SK-N-MC (cell line): ENCODE data around the gene SUCLA2.
A peak's percentile ranks its signal among the peaks of the same experiment; 100 is the strongest.

ENCODE experiments used
- DNase-seq: peaks from one replicate; pipeline ENCODE4 v3.0.0-alpha.2; 2011; ENCODE audit warnings: low read depth, low spot score
- H3K27ac ChIP-seq: fragments of 200-600 bp; sonication (generic); 2 replicates; pipeline ENCODE4 v1.5.1; 2016; ENCODE audit warnings: mixed run types
- H3K36me3 ChIP-seq: fragments of 200-600 bp; sonication (generic); 2 replicates; pipeline ENCODE4 v1.6.1; 2017; ENCODE audit warnings: antibody characterized with exemption, low read length, mixed read lengths; ENCODE audit not compliant: insufficient read depth
- H3K4me3 ChIP-seq: fragments of 200-600 bp; sonication (generic); 2 replicates; pipeline ENCODE4 v1.5.1; 2016
- H3K9ac ChIP-seq: fragments of 200-600 bp; sonication (generic); 2 replicates; pipeline ENCODE4 v1.8.0; 2017; ENCODE audit warnings: mixed run types, mixed read lengths; ENCODE audit not compliant: insufficient read length
- H3K9me3 ChIP-seq: fragments of 200-600 bp; sonication (generic); 2 replicates; pipeline ENCODE4 v1.6.1; 2017; ENCODE audit warnings: low read depth, mild to moderate bottlenecking, antibody characterized with exemption, low read length, moderate library complexity, mixed read lengths
- EZH2 ChIP-seq: fragments of 200-600 bp; sonication (generic); IDR thresholded peaks from one replicate; pipeline ENCODE4 v1.6.1; 2017; ENCODE audit warnings: antibody characterized with exemption
- FOXP2 ChIP-seq: optimal IDR thresholded peaks from 2 replicates; pipeline ENCODE3; 2011; ENCODE audit warnings: mild to moderate bottlenecking, moderate library complexity; ENCODE audit not compliant: insufficient read depth; ENCODE audit errors: extremely low read length, control extremely low read depth
- POLR2AphosphoS5 ChIP-seq: IDR thresholded peaks from 2 replicates; pipeline ENCODE4 v1.6.1; 2012; ENCODE audit warnings: mild to moderate bottlenecking, low read depth, low read length, borderline replicate concordance

Gene SUCLA2

DNA sequence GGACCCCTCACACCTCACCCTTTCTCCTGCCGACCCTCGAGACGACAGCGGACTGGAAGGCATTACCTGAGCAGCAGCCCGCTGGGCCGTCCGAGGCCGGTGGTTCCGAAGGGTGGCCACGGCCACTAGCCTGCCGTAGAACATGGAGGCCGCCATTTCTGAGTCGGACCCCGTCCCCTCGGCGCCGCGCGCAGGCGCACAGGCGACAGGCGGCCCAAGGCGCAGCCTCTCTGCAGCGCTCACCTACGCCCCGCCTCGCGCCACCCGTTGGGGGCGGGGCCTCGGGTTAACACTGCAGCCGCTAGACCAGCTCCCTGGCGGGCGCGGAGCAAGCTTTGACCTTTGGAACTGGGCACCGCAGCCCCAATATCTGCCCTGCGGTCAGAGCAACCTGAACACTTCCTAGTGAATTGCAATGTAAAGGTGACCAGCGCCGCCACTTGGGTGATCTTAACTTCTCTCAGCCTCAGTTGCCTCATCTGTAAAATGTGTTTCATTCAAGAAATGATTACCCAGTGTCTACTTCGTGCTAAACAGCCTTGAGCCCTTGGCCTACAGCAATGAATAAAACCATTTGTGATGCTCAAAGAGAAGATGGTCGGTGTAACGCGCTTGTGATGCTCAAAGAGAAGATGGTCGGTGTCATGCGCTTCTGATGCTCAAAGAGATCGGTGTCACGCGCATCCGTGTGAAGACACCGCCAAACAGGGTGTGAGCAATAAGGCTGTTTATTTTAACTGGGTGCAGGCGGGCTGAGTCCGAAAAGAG, at the start of gene SUCLA2:
TSS of gene SUCLA2 (minus strand) at position 160 of the 768 bp plus-strand sequence. CDS start at position 156, 4 bp downstream.
- H3K4me3 ChIP-seq: peak within 1 kb of the TSS; percentile 99
- no peak for DNase-seq
- peak within 1 kb of the TSS; percentile 96 for H3K9ac ChIP-seq
- peaks cover 13% of the 10 kb centered on the region for H3K36me3 ChIP-seq
- TF ChIP-seq FOXP2 (no peak), EZH2 (no peak), POLR2AphosphoS5 (peak; percentile 97)
- 0 out of 2 replicates have a peak within 1 kb of the TSS, but pooled peaks have one; percentile 26 for H3K27ac ChIP-seq
- H3K9me3 ChIP-seq: no peaks in the 10 kb centered on the region

DNA sequence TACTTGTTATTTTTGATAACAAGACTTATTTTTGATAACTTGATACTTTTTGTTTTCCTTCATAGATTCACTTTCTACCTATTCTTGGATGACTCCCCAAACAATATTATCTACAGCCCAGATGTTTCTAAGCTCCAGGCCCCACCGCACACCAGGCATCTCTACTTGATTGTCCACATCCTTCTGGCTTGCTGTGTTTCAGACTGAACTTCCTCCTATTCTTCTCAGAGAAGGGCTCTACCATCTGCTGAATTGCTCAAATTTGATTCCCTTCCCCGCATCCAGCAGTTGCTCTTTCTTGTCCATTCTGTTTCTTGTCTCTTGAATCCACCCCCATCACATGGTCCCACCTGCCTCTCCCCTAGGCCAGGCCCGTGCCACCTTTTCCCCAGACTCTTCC, 49.5 kb upstream of the SUCLA2 start:
- Histone ChIP-seq H3K27ac (no peak overlapping the region), H3K36me3 (peaks cover 36% of the 10 kb centered on the region), H3K4me3 (no peak overlapping the region), H3K9me3 (no peaks in the 10 kb centered on the region), H3K9ac (no peak overlapping the region)
- no peak for TF ChIP-seq FOXP2
- no peak for TF ChIP-seq EZH2
- TF ChIP-seq POLR2AphosphoS5: no peak
- no peak for DNase-seq

DNA sequence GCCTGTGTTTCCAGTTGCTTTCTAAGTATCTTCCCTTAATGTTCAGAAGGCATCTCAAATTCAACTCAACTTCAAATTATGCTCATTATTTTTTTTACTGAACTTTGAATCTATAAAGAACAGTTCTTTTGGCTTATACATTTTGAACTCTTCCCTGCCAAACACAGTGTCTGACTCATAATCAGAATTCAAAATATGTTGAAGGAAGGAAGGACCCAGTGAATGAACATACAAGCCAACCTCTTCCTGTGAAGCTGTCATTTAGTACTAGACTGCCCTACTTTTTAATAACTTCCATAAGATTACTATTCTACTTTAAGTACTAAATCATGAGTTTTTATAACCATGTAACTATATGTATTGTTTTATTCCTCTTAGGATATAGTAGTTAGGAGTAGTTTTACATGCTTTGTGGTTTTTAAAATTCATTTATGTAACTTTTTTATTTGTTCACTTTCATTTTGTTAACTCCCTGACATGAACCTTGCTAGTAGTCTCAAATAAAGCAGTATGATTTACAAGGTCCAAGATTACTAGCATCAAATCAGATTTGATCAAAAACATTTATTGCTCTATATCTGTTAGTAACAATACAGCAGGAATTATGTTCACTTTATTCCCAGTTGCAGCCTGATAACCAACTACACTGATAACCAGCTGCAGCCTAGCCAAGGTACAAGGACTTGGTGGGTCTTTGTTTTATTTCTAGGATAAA, 42.9 kb upstream of the SUCLA2 start:
- peaks cover 23% of the 10 kb centered on the region for H3K36me3 ChIP-seq
- no peak overlapping the region for H3K27ac ChIP-seq
- H3K4me3 ChIP-seq: no peak overlapping the region
- TF ChIP-seq POLR2AphosphoS5 (no peak), FOXP2 (no peak)
- DNase-seq: no peak
- no peaks in the 10 kb centered on the region for H3K9me3 ChIP-seq
- no peak overlapping the region for H3K9ac ChIP-seq

DNA sequence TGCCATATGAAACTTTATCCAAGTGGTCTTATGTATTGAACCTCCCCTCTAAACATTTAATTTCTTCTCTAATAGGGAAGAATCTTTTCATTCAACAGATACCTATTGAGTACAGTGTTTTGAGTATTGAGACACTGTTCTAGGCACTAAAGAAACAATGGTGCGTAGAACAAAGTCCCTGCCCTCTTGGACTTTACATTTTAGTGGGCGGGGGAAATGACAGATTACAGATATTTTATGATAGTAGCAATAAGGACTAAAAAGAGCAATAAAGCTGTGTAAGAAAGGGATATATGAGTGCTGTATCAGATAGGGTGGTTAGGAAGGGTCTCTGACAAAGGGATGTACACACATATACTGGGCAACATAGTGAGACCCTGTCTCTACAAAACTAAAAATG, 41.8 kb upstream of the SUCLA2 start:
- DNase-seq: no peak
- Histone ChIP-seq H3K36me3 (peaks cover 23% of the 10 kb centered on the region), H3K4me3 (no peak overlapping the region), H3K9me3 (no peaks in the 10 kb centered on the region), H3K9ac (no peak overlapping the region), H3K27ac (no peak overlapping the region)
- TF ChIP-seq FOXP2: no peak
- TF ChIP-seq EZH2: no peak
- no peak for TF ChIP-seq POLR2AphosphoS5

DNA sequence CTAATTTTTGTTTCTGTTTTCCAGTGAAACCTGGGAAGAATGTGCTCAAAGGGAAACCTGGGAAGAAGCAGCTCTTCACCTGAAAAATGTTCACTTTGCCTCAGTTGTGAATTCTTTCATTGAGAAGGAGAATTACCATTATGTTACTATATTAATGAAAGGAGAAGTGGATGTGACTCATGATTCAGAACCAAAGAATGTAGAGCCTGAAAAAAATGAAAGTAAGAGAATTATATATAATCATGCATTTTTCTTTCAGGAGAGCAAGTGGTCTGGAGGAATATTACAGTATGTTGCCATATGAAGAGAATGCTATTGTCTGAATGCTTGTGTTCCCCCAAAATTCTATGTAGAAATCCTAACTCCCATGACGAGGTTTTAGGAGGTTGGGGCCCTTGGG, 39.8 kb upstream of the SUCLA2 start:
- no peak for DNase-seq
- peaks cover 20% of the 10 kb centered on the region for H3K36me3 ChIP-seq
- TF ChIP-seq FOXP2 (no peak), EZH2 (no peak), POLR2AphosphoS5 (no peak)

DNA sequence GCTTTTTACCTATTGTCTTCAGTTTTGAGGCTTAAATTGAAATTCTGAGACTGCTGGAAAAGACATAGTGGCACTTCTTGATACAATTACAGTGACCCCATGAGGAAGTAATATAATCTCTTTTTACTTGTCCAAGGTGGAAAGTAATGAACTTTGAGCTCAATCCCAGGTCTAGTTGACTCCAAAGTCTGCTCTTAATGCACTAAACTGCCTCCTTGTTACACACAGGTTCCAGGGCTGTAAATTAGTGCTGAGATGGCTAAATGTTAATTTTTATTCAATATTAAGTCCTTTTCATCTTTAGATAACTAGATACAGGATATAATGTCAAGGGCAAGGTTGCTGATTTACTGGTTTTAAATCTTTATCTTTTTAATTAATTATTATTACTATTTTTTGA, 39.0 kb upstream of the SUCLA2 start:
- DNase-seq: no peak
- H3K9ac ChIP-seq: no peak overlapping the region
- TF ChIP-seq FOXP2 (no peak), EZH2 (no peak), POLR2AphosphoS5 (no peak)
- no peak overlapping the region for H3K4me3 ChIP-seq
- no peak overlapping the region for H3K27ac ChIP-seq
- H3K9me3 ChIP-seq: no peaks in the 10 kb centered on the region
- peaks cover 23% of the 10 kb centered on the region for H3K36me3 ChIP-seq

More for the DNA sequence above, 39.8 kb upstream of the SUCLA2 start:
- no peak overlapping the region for H3K27ac ChIP-seq
- H3K4me3 ChIP-seq: no peak overlapping the region
- no peaks in the 10 kb centered on the region for H3K9me3 ChIP-seq
- no peak overlapping the region for H3K9ac ChIP-seq

DNA sequence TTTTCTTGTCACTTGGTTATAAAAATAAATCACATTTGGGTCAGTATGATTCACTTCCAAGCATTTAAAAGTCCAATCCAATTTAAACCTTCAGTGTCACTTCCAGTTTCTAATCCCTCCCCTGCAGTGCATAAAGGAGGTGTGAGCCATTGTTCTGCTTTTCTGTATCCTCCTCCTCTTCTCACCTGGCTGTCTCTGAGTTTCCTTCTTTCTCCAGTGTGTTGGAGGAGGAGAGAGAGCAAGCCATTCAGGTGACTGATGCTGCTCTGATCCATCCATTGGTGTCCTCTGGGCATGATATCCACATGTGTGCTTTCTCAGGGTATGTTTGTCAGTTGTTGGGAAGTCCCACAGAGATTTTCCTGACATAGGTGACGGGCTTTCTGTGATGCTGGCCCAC, 37.7 kb upstream of the SUCLA2 start:
- Histone ChIP-seq H3K9me3 (no peaks in the 10 kb centered on the region), H3K4me3 (peak overlapping the region; percentile 94), H3K36me3 (peaks cover 23% of the 10 kb centered on the region), H3K27ac (peak overlapping the region; percentile 5; the same call in 1 of the 2 replicates), H3K9ac (peak overlapping the region; percentile 98)
- TF ChIP-seq POLR2AphosphoS5 (no peak), EZH2 (no peak), FOXP2 (no peak)
- no peak for DNase-seq

DNA sequence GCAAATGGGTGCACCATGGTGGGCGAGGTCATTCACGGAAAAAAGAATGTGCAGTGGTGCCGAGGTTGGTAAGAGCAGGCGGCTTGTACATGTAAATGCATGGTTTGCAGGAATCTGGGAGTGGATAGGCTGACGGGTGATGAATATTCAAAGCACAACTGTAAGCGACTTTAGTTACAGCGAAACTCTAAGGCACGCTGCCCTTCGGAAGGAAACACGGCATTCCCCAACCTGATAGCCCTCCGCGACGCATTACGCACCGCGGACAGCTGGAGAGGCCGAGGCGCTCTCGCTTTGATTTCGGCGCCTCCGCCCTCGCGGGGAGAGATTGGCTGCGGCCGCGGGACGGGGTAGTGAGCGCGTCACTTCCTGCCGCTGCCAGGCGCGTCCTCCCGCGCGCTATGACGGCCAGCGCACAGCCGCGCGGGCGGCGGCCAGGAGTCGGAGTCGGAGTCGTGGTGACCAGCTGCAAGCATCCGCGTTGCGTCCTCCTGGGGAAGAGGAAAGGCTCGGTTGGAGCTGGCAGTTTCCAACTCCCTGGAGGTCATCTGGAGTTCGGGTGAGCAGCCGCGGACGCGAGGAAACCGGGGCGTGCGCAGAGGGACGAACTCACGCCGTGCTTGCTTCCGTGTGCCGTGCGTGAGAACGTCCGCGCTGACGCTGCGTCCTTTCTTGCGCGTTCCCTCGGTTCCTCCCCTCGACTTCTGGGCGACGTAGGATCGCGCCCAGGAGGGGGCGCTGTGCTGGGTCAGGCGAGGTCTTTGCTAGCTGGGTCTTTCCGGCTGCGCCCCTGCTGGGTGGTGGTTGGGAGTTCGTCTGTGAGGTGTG, 36.5 kb upstream of the SUCLA2 start, which contains the start of gene NUDT15:
TSS of gene NUDT15 (plus strand) at position 381 of the 828 bp plus-strand sequence. CDS start at position 402, 21 bp downstream.
- TF ChIP-seq FOXP2: peak; percentile 92
- no peak for TF ChIP-seq EZH2
- TF ChIP-seq POLR2AphosphoS5: peak; percentile 98
- Histone ChIP-seq H3K36me3 (peaks cover 22% of the 10 kb centered on the region), H3K9ac (peak within 1 kb of the TSS; percentile 98), H3K4me3 (peak within 1 kb of the TSS; percentile 94), H3K9me3 (no peaks in the 10 kb centered on the region), H3K27ac (peak within 1 kb of the TSS; percentile 97)
- DNase-seq: peak; percentile 77
